CD14-positive monocyte (primary cell): ENCODE measurements around the gene RSF1. TPM values are rescaled to one million over a fixed set of nuclear protein-coding genes. Genes with fewer than 3 reads are reported as not detected.

Source experiments
- DNase-seq, 3 donors: peaks; one replicate each; pipeline ENCODE4 v3.0.0-alpha.2; 2011 to 2022
- H2AFZ ChIP-seq: 2 replicates; pipeline ENCODE4 v1.6.0; 2012; ENCODE audit warnings: mild to moderate bottlenecking, low read depth, low read length, inconsistent platforms; ENCODE audit not compliant: insufficient read depth, poor library complexity, severe bottlenecking
- H3K27ac ChIP-seq, 2 donors: 1 replicate in 1 of 2; 2 replicates in 1 of 2; pipeline ENCODE4 v1.5.1; 2012 to 2013; ENCODE audit warnings: low read length in 2 of 2, control low read depth in 1 of 2, inconsistent platforms in 1 of 2, low read depth in 1 of 2, mild to moderate bottlenecking in 1 of 2
- H3K27me3 ChIP-seq, 2 donors: one replicate each; pipeline versions ENCODE4 v1.6.0 to v1.6.1; 2011 to 2013; ENCODE audit warnings: low read length in 2 of 2; ENCODE audit not compliant: control insufficient read depth in 2 of 2, insufficient read depth in 2 of 2
- H3K36me3 ChIP-seq, 2 donors: replicated peaks in 1 of 2; 1 replicate in 1 of 2; 2 replicates in 1 of 2; pipeline versions ENCODE4 v1.5.1 to v1.6.1; 2012 to 2013; ENCODE audit warnings: low read length in 2 of 2, control low read depth in 1 of 2, inconsistent platforms in 1 of 2, mild to moderate bottlenecking in 1 of 2; ENCODE audit not compliant: insufficient read depth in 2 of 2, control insufficient read depth in 1 of 2
- H3K4me1 ChIP-seq, 2 donors: 1 replicate in 1 of 2; 2 replicates in 1 of 2; pipeline versions ENCODE4 v1.5.1 to v1.6.1; 2012 to 2013; ENCODE audit warnings: low read length in 2 of 2, control low read depth in 1 of 2, inconsistent platforms in 1 of 2, mild to moderate bottlenecking in 1 of 2, moderate library complexity in 1 of 2; ENCODE audit not compliant: insufficient read depth in 2 of 2, control insufficient read depth in 1 of 2
- H3K4me2 ChIP-seq: replicated peaks from 2 replicates; pipeline ENCODE3; 2012; ENCODE audit warnings: low read length, moderate library complexity, mild to moderate bottlenecking; ENCODE audit not compliant: poor library complexity, severe bottlenecking; ENCODE audit errors: extremely low read depth
- H3K4me3 ChIP-seq, 3 experiments: fragments of 200-600 bp in 1 of 3; sonication (generic) in 1 of 3; replicated peaks in 1 of 3; 1 replicate in 2 of 3; 2 replicates in 1 of 3; pipeline ENCODE4 v1.5.1; 2011 to 2013; ENCODE audit warnings: low read length in 3 of 3, mild to moderate bottlenecking in 3 of 3, control low read depth in 2 of 3, low read depth in 2 of 3, inconsistent platforms in 1 of 3, moderate library complexity in 1 of 3
- H3K79me2 ChIP-seq: 2 replicates; pipeline ENCODE4 v1.6.0; 2012; ENCODE audit warnings: mild to moderate bottlenecking, control low read depth, inconsistent platforms, low read length, moderate library complexity; ENCODE audit not compliant: insufficient read depth
- H3K9ac ChIP-seq: 2 replicates; pipeline ENCODE4 v1.6.0; 2017; ENCODE audit warnings: low read length, mild to moderate bottlenecking; ENCODE audit not compliant: insufficient read depth, poor library complexity, severe bottlenecking
- H3K9me3 ChIP-seq, 2 donors: replicated peaks in 1 of 2; 1 replicate in 1 of 2; 2 replicates in 1 of 2; pipeline versions ENCODE4 v1.5.1 to v1.6.1; 2012 to 2013; ENCODE audit warnings: low read length in 2 of 2, control low read depth in 1 of 2; ENCODE audit not compliant: control insufficient read depth in 1 of 2, insufficient read depth in 1 of 2
- H4K20me1 ChIP-seq: 2 replicates; pipeline ENCODE4 v1.6.0; 2012; ENCODE audit warnings: mild to moderate bottlenecking, low read length, control low read depth, moderate library complexity; ENCODE audit not compliant: insufficient read depth
- H3K27ac Mint-ChIP-seq, 7 donors: one replicate each; pipeline ENCODE4 v1.8.0; 2020; ENCODE audit warnings: mild to moderate bottlenecking in 7 of 7, mixed read lengths in 7 of 7, moderate library complexity in 6 of 7, inconsistent platforms in 2 of 7
- H3K27me3 Mint-ChIP-seq, 3 donors: one replicate each; pipeline ENCODE4 v1.8.0; 2021 to 2022; ENCODE audit warnings: low read depth in 3 of 3, mild to moderate bottlenecking in 3 of 3, mixed read lengths in 3 of 3, moderate library complexity in 3 of 3, inconsistent platforms in 1 of 3
- H3K36me3 Mint-ChIP-seq, 2 donors: one replicate each; pipeline ENCODE4 v1.8.0; 2020; ENCODE audit warnings: mixed read lengths in 2 of 2, inconsistent platforms in 1 of 2, mild to moderate bottlenecking in 1 of 2
- H3K4me1 Mint-ChIP-seq: one replicate; pipeline ENCODE4 v1.8.0; 2020; ENCODE audit warnings: mild to moderate bottlenecking, mixed read lengths
- H3K4me3 Mint-ChIP-seq, 2 donors: one replicate each; pipeline ENCODE4 v1.8.0; 2020; ENCODE audit warnings: mild to moderate bottlenecking in 2 of 2, mixed read lengths in 2 of 2, moderate library complexity in 1 of 2
- H3K9me3 Mint-ChIP-seq, 7 donors: one replicate each; pipeline ENCODE4 v1.8.0; 2020 to 2022; ENCODE audit warnings: mixed read lengths in 7 of 7, mild to moderate bottlenecking in 6 of 7, moderate library complexity in 6 of 7, inconsistent platforms in 2 of 7
- WGBS: methylation state at CpG from one replicate; pipeline ENCODE4 v1.1.5; 2013; ENCODE audit warnings: missing lambda C conversion rate; ENCODE audit not compliant: insufficient coverage; 5-methylcytosine and 5-hydroxymethylcytosine counted together
- intact Hi-C, 2 donors: fragments of 100-400 bp; cut with micrococcal nuclease; formaldehyde crosslinking; loops; one replicate each; pipeline versions ENCODE4 v1.15.0 to v1.15.1; 2023
- polyA plus RNA-seq, 3 donors: library from polyadenylated mRNA; depleted of rRNA in 1 of 3; unstranded in 2 of 3; stranded (reverse) in 1 of 3; fragments of 300-500 nt in 2 of 3; fragments of >200 nt in 1 of 3; fragmentation: Illumina TruSeq in 2 of 3; gene quantifications; 1 replicate in 2 of 3; 2 replicates in 1 of 3; pipeline ENCODE4 v1.2.3, GENCODE V29; 2012 to 2021
- TF ChIP-seq, protein P1 (sequence below): fragments of 200-600 bp; IDR thresholded peaks from one replicate; pipeline ENCODE4 v1.8.0; 2022; ENCODE audit warnings: antibody characterized with exemption, mild to moderate bottlenecking

Gene RSF1
- polyA plus RNA-seq, 3 donors: 8.3 to 14.8 (median 9.2) TPM

GRCh38 chr11:77752516-77752915, 68.0 kb downstream of the RSF1 start:
- H3K79me2 ChIP-seq: peaks cover 36% of the 10 kb centered on the region
- no peak overlapping the region for H3K4me3 ChIP-seq
- no peaks in the 10 kb centered on the region for H3K27me3 Mint-ChIP-seq
- no peak overlapping the region for H2AFZ ChIP-seq
- no peak overlapping the region for H3K27ac ChIP-seq
- peaks cover 0 to 2% (median 0%) of the 10 kb centered on the region in 7 donors for H3K9me3 Mint-ChIP-seq
- H3K4me1 ChIP-seq: no peaks in the 10 kb centered on the region
- H3K27ac Mint-ChIP-seq: no peak overlapping the region
- no peak overlapping the region for H3K4me3 Mint-ChIP-seq
- intact Hi-C loops: no loop called here
- H3K4me1 Mint-ChIP-seq: no peaks in the 10 kb centered on the region
- no peaks in the 10 kb centered on the region for H3K27me3 ChIP-seq
- H3K36me3 Mint-ChIP-seq: peaks cover 18 to 45% of the 10 kb centered on the region in 2 donors
- H3K36me3 ChIP-seq: peaks cover 10 to 42% of the 10 kb centered on the region in 2 donors
- no peak overlapping the region for H3K4me2 ChIP-seq
- H4K20me1 ChIP-seq: peaks cover 75% of the 10 kb centered on the region
- no peak overlapping the region for H3K9ac ChIP-seq
- WGBS: 100% methylated on average over 2 of the region's 3 CpGs
- H3K9me3 ChIP-seq: no peaks in the 10 kb centered on the region
- TF ChIP-seq, protein P1, sequence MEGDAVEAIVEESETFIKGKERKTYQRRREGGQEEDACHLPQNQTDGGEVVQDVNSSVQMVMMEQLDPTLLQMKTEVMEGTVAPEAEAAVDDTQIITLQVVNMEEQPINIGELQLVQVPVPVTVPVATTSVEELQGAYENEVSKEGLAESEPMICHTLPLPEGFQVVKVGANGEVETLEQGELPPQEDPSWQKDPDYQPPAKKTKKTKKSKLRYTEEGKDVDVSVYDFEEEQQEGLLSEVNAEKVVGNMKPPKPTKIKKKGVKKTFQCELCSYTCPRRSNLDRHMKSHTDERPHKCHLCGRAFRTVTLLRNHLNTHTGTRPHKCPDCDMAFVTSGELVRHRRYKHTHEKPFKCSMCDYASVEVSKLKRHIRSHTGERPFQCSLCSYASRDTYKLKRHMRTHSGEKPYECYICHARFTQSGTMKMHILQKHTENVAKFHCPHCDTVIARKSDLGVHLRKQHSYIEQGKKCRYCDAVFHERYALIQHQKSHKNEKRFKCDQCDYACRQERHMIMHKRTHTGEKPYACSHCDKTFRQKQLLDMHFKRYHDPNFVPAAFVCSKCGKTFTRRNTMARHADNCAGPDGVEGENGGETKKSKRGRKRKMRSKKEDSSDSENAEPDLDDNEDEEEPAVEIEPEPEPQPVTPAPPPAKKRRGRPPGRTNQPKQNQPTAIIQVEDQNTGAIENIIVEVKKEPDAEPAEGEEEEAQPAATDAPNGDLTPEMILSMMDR: no peak
- no peak for DNase-seq

DNA sequence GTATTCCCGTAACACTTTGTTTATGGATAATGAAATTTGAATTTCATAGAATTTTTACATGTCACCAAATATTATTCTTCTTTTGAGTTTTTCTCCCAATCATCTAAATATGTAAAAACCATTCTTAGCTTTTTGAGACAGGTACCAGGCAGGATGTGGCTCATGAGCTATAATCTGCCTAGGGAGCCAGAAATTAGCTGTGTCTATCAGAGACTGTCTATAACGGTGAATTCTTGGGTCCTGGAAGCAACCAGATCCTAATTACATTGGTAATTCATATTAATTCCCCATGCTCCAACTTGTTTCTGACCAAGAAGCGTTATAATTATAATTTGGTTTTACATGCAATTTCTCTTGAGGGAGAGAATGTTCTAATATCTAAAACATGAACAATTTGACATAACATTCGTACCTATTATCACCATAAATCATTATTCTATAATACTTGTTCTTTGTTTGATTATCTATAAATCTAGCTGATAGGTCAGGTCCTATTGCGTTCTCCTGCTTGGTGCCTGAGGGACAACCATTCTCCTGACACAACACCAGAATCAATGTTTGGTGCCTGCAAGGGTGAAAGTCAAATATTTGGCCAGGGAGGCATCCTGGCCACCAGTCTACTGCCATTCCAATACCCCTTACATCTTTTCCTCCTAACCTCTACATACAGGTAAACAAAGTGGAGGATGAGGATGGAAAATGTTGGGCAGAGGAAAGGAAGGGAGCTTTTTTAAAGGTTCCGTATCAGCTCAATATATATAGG, 69.9 kb downstream of the RSF1 start:
- Mint-ChIP-seq H3K36me3 (peaks cover 16 to 38% of the 10 kb centered on the region in 2 donors), H3K4me3 (no peak overlapping the region), H3K27me3 (no peaks in the 10 kb centered on the region), H3K9me3 (peaks cover 0 to 2% (median 0%) of the 10 kb centered on the region in 7 donors), H3K27ac (no peak overlapping the region), H3K4me1 (no peaks in the 10 kb centered on the region)
- Histone ChIP-seq H3K4me2 (no peak overlapping the region), H4K20me1 (peaks cover 89% of the 10 kb centered on the region), H3K27ac (no peak overlapping the region), H3K79me2 (peaks cover 36% of the 10 kb centered on the region), H3K4me1 (no peaks in the 10 kb centered on the region), H2AFZ (no peak overlapping the region), H3K9ac (no peak overlapping the region), H3K36me3 (peaks cover 7 to 33% of the 10 kb centered on the region in 2 donors), H3K4me3 (no peak overlapping the region), H3K27me3 (no peaks in the 10 kb centered on the region), H3K9me3 (no peaks in the 10 kb centered on the region)
- no CpG with 5 or more reads among the region's 6 CpGs for WGBS
- intact Hi-C loops: no loop called here
- TF ChIP-seq, protein P1: no peak
- DNase-seq: no peak
